GM12801 (cell line): Measurements from ENCODE around the gene CKAP4.

Experiments
- CTCF ChIP-seq: IDR thresholded peaks from one replicate; pipeline ENCODE4 v1.5.1; 2011; ENCODE audit warnings: control low read depth; ENCODE audit not compliant: insufficient read length; ENCODE audit errors: extremely low read depth

Gene CKAP4

GRCh38 chr12:106192659-106193393, 55.0 kb downstream of the CKAP4 start:
- TF ChIP-seq CTCF = no peak

GRCh38 chr12:106190581-106190980, 57.2 kb downstream of the CKAP4 start:
- TF ChIP-seq CTCF = no peak

DNA sequence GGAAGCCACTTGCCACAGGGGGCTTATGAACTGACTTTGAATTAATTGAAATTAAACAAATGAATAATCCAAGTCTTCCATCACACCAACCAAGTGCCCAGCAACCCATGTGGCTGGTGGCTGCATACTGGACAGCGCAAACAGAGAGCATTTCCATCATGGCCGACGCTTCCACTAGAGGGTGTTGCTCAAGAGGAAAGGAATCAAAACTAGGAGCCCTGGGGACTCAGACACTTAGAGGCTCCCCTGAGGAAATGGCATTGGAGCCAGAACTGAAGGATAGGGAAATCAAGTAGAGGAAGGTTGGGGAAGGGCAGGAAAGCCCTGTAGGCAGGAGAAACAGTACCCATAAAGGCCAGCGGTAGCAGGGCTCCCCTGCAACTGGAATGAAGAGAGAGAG, 58.5 kb downstream of the CKAP4 start:
- no peak for TF ChIP-seq CTCF

DNA sequence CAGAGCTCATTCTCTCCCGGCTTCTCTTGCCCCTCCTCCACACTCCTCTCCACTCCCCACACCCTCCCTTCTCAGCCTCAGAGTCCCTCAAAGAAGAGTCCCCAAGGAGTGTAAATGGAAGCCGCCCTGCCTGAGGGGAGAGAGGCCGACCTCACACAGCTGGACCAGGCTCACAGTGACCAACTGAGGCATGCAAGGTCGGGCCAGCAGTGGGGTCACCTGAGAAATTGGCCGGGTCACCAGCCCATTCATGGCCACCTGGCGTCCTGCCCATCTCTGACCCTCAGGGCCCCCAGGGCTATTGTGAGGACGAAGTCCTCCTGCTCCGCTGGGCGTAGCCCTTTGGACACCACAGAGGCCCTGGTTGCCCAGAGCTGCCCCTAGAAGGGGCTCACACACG, 59.6 kb downstream of the CKAP4 start:
- TF ChIP-seq CTCF = no peak
